ENCODE results near the gene NTNG1. TPM values are rescaled to one million over a fixed set of nuclear protein-coding genes. Genes with fewer than 3 reads are reported as not detected.

NTNG1 gene
- total RNA-seq, 1 donor from 2014 or later = 2.4 TPM

DNA sequence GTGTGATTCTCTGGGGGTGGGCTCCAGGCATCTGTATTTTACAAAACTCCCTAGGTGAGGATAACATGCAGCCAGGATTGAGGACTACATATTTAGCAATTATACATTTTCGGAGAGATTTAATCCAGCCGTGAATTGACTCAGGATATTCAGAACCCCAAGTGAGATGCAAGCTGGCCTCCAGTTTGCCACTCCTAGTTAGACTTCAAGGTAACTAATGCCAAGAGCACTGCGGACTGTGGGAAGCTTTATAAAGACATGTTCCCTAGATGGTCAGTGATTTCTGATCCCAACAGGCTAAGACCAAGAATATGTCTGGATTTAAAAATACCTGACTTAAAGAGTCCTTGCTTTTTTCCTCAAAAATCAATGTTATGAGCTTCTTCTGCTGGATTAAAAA lies 308.5 kb downstream of the NTNG1 start:
- DNase-seq (ENCODE audit: low read depth) (no peak), FAIRE-seq (no peak)
- no peaks in the 10 kb centered on the region for H3K27me3 ChIP-seq (ENCODE audit: control insufficient read depth, insufficient read depth, low read length)
- TF ChIP-seq, protein P1, sequence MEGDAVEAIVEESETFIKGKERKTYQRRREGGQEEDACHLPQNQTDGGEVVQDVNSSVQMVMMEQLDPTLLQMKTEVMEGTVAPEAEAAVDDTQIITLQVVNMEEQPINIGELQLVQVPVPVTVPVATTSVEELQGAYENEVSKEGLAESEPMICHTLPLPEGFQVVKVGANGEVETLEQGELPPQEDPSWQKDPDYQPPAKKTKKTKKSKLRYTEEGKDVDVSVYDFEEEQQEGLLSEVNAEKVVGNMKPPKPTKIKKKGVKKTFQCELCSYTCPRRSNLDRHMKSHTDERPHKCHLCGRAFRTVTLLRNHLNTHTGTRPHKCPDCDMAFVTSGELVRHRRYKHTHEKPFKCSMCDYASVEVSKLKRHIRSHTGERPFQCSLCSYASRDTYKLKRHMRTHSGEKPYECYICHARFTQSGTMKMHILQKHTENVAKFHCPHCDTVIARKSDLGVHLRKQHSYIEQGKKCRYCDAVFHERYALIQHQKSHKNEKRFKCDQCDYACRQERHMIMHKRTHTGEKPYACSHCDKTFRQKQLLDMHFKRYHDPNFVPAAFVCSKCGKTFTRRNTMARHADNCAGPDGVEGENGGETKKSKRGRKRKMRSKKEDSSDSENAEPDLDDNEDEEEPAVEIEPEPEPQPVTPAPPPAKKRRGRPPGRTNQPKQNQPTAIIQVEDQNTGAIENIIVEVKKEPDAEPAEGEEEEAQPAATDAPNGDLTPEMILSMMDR (IDR thresholded peaks at IDR 0.05; ENCODE audit: insufficient read depth, low read length, severe bottlenecking) = no peak
- no peak overlapping the region for H3K4me3 ChIP-seq (ENCODE audit: low read depth, low read length)
- H3K36me3 ChIP-seq (ENCODE audit: control insufficient read depth, insufficient read depth, low read length) = no peaks in the 10 kb centered on the region

DNA sequence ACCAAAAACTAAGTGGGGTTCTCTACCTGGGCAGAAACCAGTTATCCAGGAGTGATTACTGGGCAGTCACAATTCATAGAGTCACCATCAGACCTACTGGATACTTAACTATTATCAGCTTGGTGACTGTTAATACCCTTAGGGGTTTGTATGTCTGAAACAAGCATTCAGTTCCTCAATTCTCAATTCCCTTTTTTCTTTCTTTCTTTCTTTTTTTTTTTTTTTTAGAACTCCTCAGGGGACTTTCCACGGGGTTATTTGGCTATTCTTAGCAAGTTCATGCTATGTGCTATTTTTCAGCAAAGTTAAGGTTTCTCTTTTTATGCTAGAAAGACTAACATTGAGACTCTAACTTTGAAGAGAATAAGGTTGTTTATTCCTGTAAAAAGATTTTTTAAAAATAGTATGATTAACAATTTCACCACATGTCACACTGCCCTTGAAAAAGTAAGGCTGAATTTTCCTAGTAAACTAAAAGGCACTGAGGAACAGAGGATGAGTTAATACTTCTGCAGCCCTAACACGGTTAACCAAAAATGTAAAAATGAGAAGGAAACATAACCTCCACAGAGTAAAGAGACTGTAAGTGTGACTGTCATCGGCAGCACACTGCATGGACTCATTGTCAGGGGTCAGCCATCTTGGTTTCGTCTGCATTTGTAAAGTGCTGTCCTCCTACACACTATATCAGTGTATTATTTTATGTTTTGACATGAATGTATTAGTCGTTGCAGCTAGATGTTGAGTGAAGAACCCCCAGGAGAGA lies 310.2 kb downstream of the NTNG1 start:
- no peaks in the 10 kb centered on the region for H3K36me3 ChIP-seq (ENCODE audit: control insufficient read depth, insufficient read depth, low read length)
- TF ChIP-seq, protein P1 (IDR thresholded peaks at IDR 0.05; ENCODE audit: insufficient read depth, low read length, severe bottlenecking) = no peak
- no peaks in the 10 kb centered on the region for H3K27me3 ChIP-seq (ENCODE audit: control insufficient read depth, insufficient read depth, low read length)
- FAIRE-seq (no peak), DNase-seq (ENCODE audit: low read depth) (no peak)
- H3K4me3 ChIP-seq (ENCODE audit: low read depth, low read length) = no peak overlapping the region

DNA sequence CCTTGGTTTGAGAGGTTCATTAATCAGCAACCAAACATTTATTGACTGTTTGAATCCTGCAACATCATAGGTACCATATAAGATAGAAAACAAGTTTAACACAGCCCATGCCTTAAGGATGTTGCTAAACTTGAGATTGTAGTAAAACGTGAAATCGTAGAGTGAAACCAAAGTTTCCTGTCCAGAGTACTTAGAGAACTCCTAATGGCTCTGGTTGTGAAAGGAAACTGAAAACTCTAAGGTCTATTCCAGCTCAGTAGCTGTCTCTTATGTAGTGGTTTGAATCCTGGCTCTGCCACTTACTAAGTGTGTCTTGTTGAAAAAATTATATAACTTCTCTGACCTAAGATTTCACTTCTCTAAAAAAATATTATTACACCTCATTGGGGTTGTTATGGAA lies 310.9 kb downstream of the NTNG1 start:
- DNase-seq (ENCODE audit: low read depth) = no peak
- no peak overlapping the region for H3K4me3 ChIP-seq (ENCODE audit: low read depth, low read length)
- FAIRE-seq = no peak
- TF ChIP-seq, protein P1 (IDR thresholded peaks at IDR 0.05; ENCODE audit: insufficient read depth, low read length, severe bottlenecking) = no peak
- no peaks in the 10 kb centered on the region for H3K36me3 ChIP-seq (ENCODE audit: control insufficient read depth, insufficient read depth, low read length)
- no peaks in the 10 kb centered on the region for H3K27me3 ChIP-seq (ENCODE audit: control insufficient read depth, insufficient read depth, low read length)

DNA sequence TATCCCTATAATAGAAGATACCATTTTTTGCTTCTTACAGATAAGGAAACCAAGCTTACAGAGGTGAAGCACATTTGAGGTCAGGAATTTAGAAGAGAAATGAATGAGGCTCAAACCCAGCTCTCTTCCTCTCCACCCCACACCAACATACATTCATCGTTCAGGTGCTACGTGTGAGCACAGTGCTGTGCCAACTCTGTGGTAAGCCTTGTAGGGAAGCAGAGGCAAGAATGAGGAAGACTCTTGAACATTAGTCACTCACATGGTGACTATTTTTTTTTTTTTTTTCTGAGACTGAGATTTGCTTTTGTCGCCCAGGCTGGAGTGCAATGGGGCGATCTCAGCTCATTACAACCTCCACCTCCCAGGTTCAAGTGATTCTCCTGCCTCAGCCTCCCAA lies 314.0 kb downstream of the NTNG1 start:
- Histone ChIP-seq H3K36me3 (ENCODE audit: control insufficient read depth, insufficient read depth, low read length) (no peaks in the 10 kb centered on the region), H3K27me3 (ENCODE audit: control insufficient read depth, insufficient read depth, low read length) (no peaks in the 10 kb centered on the region), H3K4me3 (ENCODE audit: low read depth, low read length) (no peak overlapping the region)
- FAIRE-seq (no peak), DNase-seq (ENCODE audit: low read depth) (peak; percentile 64)
- TF ChIP-seq, protein P1 (IDR thresholded peaks at IDR 0.05; ENCODE audit: insufficient read depth, low read length, severe bottlenecking) = no peak

DNA sequence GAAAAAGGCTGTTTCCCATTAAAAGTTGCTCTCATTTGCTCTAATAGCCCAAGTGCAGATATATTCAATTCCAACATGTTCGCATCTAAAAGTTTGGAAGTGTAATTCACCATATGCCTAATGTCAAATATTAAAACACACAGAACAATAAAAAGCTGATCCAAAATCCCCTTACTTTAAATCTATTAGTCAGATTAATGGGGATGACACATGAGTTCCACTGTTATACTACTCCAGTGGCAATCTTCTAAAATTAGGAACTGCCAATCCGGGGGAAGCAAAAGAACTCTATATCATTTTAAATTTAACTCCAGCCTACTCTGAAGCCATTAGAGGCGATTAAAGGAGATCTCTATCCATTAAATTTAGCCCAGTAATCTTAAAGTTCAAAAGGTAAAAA lies 317.1 kb downstream of the NTNG1 start:
- DNase-seq (ENCODE audit: low read depth) (no peak), FAIRE-seq (no peak)
- Histone ChIP-seq H3K36me3 (ENCODE audit: control insufficient read depth, insufficient read depth, low read length) (no peaks in the 10 kb centered on the region), H3K27me3 (ENCODE audit: control insufficient read depth, insufficient read depth, low read length) (no peaks in the 10 kb centered on the region), H3K4me3 (ENCODE audit: low read depth, low read length) (no peak overlapping the region)
- TF ChIP-seq, protein P1 (IDR thresholded peaks at IDR 0.05; ENCODE audit: insufficient read depth, low read length, severe bottlenecking) = no peak

Data from bronchial epithelial cell (primary cell).